NCI-H345 (cell line): Measurements from ENCODE around the gene VCP.
"Not testable (repeated sequence)": the region's sequence is repeated elsewhere in the genome, so short reads cannot be mapped to it uniquely, and the experiment has no call there.

Source experiments
- DNase-seq: peaks from one replicate; lab custom pipeline; 2025; lab: John Stamatoyannopoulos, UW

VCP gene

DNA sequence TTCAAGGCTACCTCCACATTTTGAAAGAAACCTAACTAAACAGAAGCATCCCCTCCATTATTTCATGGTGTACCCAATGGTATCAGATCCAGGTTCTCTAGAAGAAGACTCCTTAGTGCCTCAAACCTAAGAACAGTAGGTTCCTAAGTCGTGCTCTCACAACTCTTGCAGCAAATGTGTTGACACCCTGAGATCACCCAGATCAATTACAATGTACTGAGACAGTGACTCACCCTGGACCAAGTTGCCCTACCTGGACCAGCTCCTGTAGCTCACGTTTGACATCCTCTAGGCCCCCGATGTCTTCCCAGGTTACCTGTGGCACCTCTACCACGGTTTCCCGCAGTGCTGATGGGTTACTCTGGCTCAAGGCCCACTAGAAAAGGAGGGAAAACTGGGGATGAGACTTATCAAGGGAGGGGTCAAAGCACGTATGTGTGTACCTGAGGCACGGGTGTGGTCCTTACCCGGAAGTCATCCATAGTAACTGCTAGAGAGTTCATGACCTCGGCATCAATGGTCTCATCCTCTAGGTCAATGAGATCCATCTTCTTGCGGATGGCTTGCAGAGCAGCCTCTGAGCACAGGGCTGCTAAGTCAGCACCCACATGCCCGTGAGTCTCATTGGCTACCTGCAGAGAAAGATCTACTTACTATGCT is 11.7 kb downstream of the VCP start:
- no peak for DNase-seq

DNA sequence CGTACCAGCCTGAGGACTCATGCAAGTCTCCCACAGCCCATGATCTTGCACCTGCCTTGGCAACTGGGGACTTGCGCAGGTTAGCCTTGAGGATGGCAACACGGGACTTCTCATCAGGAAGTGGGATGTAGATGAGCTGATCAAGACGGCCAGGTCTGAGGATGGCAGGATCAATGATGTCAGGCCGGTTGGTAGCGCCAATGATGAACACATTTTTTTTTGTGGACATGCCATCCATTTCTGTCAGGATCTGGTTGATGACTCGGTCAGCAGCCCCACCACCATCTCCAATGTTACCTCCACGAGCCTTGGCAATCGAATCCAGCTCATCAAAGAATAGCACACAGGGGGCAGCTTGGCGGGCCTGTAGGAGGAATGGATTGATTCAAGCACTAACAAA is 13.0 kb downstream of the VCP start:
- DNase-seq: no peak

DNA sequence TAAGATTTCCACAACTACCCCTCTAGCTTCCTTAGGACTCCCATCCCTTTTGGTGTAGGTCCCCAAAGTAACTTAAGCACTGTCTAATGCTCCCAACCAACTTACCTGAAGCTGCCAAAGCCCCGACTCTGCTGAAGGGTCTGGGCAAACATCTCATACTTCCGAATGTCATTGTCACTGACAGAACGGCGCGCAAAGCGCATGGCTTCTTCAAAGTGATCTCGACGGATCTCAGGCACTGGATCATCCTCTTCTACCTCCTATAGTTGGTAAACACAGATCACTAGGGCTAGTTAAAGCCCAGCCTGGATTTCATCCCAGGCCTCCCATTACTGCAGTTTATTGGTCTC is 15.2 kb downstream of the VCP start:
- DNase-seq: no peak

DNA sequence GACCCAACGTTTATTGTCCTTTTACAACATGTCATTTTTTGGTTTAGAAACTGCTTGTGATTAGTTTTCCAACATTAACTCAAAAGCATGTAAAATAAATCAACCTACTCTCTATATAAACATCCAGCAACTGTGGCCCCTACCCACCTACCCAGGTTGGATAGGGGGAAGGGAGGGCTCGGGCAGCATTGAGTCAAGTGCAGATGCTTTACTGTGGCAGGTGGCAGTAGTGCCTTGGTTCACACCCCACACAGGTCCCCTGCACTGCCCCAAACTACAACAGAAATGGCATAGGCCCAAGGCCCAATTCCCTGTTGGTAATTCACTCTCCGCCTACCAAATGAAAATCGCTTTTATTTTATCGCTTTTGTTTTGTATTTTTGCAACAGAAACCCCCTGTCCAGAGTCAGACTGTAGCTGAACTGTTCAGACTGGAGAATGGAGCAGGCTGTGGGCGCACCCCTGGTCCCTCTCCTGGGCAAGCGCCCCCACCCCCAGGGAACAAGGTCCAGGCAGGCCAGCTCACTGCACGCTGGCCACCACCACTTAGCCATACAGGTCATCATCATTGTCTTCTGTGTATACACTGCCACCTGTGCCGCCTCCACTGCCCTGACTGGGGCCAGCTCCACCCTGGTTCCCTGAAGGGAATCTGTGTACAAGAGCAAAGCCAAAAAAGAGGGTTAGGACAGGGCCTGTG is 15.7 kb downstream of the VCP start:
- DNase-seq: no peak

DNA sequence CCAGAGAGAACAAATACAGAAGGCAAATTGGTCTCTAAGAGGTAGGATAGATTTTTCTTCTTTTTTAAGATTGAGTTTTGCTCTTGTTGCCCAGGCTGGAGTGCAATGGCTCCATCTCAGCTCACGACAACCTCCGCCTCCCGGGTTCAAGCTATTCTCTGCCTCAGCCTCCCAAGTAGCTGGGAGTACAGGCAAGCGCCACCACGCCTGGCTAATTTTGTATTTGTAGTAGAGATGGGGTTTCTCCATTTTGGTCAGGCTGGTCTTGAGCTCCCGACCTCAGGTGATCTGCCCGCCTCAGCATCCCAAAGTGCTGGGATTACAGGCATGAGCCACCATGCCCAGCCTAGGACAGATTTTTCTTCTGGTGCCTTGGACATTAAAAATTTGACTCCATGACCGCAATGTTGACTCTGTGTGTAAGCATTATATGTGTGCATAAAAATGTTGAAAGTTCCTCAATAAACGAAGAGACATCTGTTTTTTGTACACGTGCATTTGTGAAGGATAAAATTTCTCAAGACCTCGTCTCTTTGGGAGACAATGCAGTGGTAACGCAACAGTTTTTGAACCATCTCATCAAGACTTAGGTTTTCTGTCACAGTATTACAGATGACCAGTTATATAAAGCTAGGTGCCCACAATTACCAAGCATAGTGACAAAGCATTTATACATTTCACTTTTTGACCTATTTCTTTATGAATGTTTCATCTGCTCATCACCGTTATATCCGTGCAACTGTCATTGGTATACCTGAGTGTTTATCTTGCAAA is 17.4 kb downstream of the VCP start:
- no peak for DNase-seq

DNA sequence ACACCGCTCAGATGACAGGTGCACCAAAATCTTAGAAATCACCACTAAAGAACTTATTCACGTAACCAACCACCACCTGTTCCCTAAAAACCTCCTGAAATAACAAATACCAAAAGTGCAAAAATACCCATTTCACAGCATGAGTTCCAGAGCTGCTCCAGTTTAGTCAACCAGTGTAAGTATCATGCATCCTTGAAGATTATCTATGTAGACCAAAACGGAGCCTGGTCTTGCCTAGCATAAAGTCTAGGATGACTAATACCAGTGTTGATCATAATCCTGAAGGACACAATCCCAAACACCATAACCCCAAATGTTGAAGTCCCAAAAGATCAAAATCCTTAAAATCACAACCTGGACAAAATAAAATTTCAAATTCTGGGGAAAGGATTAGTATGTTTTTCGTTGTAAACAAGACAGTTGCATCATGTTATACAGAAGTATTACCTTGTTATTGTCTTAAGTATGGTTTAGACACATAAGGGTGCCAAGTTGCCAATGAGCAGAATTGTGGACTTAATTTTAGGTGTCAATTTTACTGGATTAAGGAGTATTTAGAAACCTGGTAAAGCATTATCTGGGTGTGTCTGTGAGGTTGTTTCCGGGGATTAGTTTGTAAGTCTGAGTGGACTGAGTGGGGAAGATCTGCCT is 18.1 kb downstream of the VCP start:
- no peak for DNase-seq

DNA sequence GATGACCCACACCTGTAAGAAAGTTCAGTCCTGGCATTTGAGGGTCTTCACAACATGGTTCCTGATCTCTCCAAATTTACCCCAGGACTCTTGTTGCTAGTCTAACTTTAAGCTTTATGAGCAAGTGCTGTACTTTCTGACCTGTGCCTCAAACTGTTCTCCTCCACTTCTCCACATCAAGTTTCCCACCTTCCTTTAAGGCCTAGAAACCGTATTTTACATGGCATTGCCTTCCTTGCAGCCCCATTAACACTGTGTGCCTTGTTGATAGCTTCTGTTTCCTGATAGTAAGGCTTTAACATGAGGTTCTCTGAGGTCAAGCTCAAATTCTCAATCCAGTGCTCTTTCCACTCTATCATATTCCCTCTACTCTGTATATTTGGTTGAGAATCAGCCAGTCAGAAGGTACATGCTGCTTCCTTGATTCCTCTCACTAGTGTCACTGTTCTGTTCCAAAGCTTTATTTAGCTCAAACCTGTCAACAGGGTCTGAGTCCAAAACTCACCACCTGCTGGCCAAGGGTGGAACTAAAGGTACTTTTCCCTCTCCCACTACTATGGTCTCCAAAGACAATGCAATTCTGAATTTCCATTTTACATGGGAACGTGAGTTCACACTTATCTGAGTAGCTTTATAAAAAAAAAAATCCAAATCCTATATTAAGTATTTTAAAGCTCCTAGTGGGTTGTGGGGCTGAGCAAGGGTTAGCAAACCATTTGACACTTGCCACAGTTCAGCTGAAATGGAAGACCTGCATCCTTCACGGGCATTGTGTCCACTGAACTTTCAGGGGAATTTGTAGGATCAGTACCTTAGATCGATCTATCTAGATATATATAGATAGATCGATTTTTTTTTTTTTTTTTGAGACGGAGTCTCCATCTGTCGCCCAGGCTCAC is 21.1 kb downstream of the VCP start:
- peak; percentile 17 for DNase-seq

DNA sequence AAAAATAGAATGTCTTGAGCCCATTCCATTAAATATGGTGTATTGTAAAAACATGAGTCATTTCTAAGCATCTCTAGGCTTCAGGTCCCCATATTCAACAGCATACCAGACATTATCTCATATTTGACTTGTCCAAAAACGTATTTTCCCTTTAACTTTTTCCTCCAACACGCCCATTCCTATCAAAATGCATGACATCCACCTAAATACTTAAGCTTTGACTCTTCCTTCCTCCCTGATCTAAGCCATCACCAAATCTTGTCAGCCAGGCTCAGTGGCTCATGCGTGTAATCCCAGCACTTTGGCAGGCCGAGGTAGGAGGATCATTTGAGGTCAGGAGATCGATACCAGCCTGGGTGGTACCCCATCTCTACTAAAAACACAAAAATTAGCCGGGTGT is 23.9 kb downstream of the VCP start:
- no peak for DNase-seq

DNA sequence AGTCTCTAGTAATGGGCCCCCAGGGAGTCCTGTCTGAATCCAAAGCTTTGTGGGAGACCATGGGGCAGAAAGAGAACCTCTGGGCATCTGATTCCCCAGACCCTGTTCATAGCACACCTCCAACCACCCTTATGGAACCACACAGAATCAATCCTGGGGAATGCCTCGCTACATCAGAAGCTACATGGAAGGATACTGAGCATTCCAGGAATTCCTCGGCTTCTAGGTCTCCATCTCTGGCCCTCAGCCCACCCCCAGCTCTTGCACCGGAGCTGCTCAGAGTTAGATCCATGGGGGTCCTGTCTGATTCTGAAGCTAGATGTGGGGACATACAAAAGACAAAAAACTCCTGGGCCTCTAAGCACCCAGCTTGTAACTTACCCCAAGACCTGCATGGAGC is 28.4 kb downstream of the VCP start:
- DNase-seq: no peak

DNA sequence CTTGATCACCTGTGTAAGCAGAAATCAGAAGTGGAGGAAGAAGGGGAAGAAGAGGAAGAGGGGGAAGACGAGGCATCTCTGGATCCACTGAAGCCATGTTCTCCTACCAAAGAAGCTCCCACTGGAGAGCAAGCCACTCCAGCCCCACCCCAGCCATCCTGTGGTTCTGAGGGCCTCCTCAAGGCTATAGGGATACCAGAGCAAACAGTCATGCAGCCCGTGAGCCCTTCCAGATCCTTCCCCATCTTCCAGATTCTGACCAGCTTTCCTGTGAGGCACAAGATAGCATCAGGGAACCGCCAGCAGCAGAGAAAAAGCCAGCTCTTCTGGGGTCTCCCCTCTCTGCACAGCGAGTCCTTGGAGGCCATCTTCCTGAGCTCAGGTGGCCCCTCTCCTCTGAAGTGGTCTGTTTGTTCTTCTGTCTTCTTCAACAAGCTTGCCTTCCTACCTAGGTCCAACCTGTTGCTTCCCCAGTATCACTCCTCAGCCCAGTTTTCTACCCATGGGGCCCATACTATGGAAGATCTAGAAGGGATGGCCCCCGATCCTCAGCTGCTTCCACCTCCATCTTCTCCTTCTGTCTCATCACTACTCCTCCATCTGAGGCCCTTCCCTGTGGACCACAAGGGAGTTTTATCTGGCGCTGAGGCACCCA is 29.4 kb downstream of the VCP start:
- no peak for DNase-seq

DNA sequence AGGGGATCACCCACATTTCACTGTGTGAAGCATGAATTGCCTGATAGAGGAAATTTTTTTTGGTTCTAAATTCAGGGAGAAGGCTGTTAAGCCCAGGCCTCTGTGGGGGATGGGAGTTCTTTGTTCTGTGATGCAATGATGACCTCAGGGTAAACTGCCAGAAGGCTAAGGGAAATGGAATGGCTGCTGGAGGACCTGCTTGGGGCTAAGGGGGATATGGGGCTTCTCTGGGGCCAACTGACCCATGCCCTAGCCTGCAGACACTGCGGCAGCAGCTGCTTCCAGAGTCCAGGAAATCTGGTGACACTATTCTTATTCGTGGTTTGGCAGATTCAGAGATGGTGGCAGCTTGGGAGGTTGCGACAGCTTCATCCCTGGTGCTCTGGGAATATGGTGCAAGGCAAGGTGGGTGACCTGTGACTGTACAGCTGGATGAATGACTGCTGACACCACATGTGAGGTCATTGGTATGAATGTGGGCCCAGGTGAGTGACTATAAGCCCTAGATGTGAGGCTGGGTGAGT is 30.3 kb downstream of the VCP start:
- DNase-seq: no peak

DNA sequence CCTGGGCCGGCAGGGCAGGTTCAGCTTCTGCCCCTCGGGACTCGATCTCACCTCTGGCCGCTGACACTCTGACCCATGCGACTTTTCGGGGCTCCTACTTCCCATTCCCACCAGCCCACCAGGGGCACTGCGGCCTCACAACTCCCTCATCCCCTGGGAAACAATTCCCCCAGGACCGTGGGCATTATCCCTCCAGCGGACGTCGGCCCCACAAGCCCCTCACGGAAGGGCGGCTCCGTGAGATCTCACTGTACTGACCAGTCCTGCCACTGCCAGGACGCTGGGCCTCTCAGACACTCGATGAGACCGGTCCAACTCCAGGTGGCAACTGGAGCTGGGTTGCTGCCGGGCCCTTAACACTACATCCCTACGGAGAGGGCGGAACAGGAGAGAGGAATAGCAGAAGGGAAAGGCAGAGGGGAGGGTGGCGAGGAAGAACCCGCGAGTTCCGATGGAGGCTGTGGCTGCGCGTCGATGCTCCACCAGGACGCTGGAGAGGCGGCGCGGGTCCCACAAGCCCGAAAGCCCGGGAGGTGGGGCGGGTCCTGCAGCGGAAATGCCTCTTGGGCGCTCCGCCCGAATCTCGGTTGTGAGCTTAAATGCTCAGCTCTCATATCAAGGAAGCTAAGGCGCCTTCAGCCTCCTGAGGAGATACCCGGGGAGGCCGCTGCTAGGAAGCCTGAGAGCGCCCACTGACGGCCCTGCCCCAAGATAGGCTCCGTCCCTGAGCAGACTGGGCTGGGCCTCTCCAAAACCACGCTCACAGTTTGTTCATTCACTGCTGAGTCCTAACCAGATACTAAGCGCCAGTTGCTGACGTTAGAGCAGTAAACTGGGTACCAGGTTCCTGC is 36.3 kb downstream of the VCP start:
- DNase-seq: no peak

DNA sequence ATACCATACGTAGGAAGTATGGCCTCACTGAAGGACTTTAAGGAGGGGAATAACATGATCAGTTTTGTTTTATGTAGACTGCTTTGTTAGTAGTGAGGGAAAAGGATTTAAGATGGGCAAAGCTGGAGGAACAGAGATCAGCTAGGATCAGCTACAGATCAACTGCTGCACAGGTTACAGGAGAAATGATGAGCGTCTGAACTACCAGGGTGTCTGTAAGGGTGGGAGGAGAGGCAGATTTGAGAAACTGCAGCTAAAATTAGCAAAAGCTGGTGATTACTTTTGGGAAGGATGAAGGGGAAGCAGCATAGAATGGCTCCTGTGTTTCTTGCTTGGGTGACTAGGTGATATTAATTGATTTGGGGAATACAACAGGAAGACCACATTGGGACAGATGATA is 39.3 kb downstream of the VCP start:
- DNase-seq: no peak

DNA sequence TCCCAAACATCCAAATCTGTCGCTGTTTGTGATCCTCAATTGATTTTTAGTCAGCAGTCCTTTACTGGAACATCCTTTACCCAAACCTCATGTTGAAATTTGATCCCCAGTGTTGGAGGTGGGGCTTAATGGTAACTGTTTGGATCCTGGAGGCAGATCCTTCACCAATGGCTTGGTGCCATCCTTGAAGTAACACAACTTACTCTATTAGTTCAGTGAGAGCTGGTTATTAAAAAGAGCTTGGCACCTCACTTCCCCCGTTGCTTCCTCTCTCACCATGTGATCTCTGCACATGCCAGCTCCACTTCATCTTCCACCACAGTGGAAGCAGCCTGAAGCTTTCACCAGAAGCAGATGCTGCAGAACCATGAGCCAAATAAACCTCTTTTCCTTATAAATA is 42.6 kb downstream of the VCP start:
- DNase-seq: no peak

DNA sequence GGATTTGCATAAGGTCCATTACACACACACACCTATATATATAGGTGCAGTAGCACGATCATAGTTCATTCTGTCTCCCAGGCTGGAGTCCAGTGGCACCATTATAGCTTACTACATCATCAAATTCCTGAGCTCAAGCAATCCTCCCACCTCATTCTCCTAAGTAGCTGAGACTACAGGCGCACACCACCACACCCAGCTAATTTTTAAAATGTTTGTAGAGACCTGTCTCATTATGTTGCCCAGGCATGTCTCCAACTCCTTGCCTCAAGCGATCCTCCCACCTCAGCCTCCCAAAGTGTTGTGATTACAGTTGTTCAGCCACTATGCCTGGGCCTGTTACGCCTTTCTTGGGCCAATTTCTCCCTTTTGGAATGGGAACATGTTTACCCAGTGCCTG is 43.2 kb downstream of the VCP start:
- no peak for DNase-seq

DNA sequence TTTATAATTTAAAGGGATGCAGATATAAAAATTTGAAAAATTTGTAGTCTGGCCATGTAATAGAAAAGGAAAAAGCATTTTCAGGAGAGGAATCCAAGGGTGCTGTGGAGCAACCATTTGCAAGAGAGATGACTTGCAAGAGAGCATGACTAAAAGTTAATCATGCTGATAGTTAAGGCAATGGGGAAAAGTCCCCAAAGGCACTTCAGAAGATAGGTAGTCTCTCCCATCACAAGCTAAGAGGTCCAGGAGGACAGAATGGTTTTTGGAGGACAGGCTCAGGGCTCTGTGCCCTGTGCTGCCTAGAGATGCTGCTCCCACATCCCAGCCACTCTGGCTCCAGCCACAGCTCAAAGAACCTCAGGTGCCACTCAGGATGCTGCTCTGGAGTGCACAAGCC is 44.1 kb downstream of the VCP start:
- no peak for DNase-seq

DNA sequence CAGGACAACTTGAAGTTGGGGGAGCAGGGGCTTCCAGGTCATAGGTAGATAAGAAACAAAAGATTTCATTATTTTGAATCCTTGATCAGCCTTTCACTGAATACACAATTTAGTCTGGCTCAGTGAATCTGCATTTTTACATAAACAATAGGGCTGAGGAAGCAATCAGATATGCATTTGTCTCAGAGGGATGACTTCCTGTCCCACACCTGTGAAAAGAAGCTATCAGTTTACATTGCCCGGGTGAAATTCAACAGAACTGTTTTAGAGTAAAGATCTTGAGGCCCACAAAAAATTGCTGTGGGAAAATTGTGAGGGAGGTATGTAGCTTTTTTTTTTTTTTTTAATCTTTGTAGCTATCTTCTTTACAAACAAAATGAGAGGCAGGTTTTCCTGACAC is 44.6 kb downstream of the VCP start:
- DNase-seq: no peak

DNA sequence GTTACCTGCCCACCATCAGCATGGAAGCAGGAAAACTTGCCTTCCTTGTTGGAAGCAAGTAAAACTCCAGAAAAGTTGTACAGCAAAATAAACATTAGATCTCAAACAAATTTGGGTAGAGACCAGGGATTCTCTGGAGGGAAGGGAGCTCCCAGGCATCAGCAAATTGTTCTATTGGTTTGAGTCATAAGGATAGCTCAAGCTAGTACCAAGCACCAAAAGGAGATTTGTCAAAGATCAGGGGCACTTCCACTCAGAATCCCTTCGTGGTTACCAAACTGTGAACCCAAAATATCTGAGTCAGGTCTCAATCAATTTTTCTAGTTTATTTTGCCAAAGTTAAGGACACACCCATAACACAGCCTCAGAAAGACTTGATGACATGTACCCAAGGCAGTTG is 45.1 kb downstream of the VCP start:
- DNase-seq: no peak

DNA sequence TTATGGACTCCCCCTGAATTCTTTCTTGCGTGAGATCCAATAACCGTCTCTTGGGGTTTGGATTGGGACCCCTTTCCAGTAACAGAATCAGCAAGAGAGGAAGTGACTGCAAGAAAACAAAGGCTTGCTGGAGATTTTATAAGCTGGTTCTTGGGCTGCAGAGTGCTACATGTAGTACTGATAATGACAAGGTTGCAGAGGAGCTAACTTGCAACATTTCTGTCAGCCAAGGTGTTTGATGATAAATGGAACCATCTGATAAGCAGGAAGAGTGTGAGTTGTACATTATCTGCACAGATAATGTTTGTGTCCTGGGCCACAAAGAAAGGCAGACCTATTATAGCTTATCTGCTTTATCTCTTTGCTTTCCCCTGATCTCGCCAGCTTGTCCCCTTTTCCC is 45.8 kb downstream of the VCP start:
- no peak for DNase-seq

DNA sequence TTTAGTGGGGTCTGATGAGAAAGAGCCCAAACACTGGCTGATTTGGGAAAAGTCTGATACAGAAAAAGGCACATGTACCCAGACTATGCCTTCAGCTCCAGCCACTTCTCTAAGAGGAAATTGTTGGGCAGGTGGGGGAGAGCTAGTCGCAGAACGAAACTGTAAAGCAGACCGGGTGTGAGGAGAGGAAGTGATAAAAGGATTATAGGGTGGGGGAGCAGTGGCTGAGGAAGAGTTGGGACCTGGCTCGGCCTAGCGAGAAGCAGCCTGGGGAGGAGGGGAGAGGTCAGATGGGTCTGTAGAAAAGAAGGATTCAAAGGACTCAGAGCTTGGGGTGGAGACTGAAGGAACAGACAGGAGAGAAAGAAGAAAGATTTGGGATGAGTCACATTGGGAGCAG is 49.0 kb downstream of the VCP start:
- not testable (repeated sequence) for DNase-seq
